ENCODE measurements around the gene PIEZO2.

Gene PIEZO2

GRCh38 chr18:11113046-11113548 lies 36.3 kb downstream of the PIEZO2 start:
- DNase-seq (ENCODE audit: low read depth, low spot score) = no peak

- no peak for DNase-seq (ENCODE audit: low read depth, low spot score)
These were observed 37.1 kb downstream of the PIEZO2 start for GRCh38 chr18:11112286-11112685.

- DNase-seq (ENCODE audit: low read depth, low spot score) = no peak
These were observed 38.9 kb downstream of the PIEZO2 start for GRCh38 chr18:11110509-11110908.

GRCh38 chr18:11108947-11109346 lies 40.4 kb downstream of the PIEZO2 start:
- DNase-seq (ENCODE audit: low read depth, low spot score) = no peak

GRCh38 chr18:11106894-11107293 lies 42.5 kb downstream of the PIEZO2 start:
- no peak for DNase-seq (ENCODE audit: low read depth, low spot score)

GRCh38 chr18:11105463-11105862 lies 43.9 kb downstream of the PIEZO2 start:
- no peak for DNase-seq (ENCODE audit: low read depth, low spot score)

- no peak for DNase-seq (ENCODE audit: low read depth, low spot score)
These were observed 45.1 kb downstream of the PIEZO2 start for GRCh38 chr18:11104307-11104706.

- no peak for DNase-seq (ENCODE audit: low read depth, low spot score)
These were observed 52.3 kb downstream of the PIEZO2 start for GRCh38 chr18:11096839-11097750.

- DNase-seq (ENCODE audit: low read depth, low spot score) = no peak
These were observed 53.0 kb downstream of the PIEZO2 start for GRCh38 chr18:11096411-11096810.

GRCh38 chr18:11095674-11096293 lies 53.6 kb downstream of the PIEZO2 start:
- DNase-seq (ENCODE audit: low read depth, low spot score) = no peak

- DNase-seq (ENCODE audit: low read depth, low spot score) = no peak
These were observed 54.2 kb downstream of the PIEZO2 start for GRCh38 chr18:11095211-11095610.

GRCh38 chr18:11091746-11092145 lies 57.6 kb downstream of the PIEZO2 start:
- DNase-seq (ENCODE audit: low read depth, low spot score) = no peak

- no peak for DNase-seq (ENCODE audit: low read depth, low spot score)
These were observed 59.2 kb downstream of the PIEZO2 start for GRCh38 chr18:11089931-11090715.

GRCh38 chr18:11081009-11081532 lies 68.3 kb downstream of the PIEZO2 start:
- no peak for DNase-seq (ENCODE audit: low read depth, low spot score)

- DNase-seq (ENCODE audit: low read depth, low spot score) = no peak
These were observed 70.9 kb downstream of the PIEZO2 start for GRCh38 chr18:11078491-11078890.

GRCh38 chr18:11077548-11078187 lies 71.7 kb downstream of the PIEZO2 start:
- DNase-seq (ENCODE audit: low read depth, low spot score) = no peak

GRCh38 chr18:11074889-11075288 lies 74.5 kb downstream of the PIEZO2 start:
- no peak for DNase-seq (ENCODE audit: low read depth, low spot score)

GRCh38 chr18:11073971-11074370 lies 75.4 kb downstream of the PIEZO2 start:
- no peak for DNase-seq (ENCODE audit: low read depth, low spot score)

- DNase-seq (ENCODE audit: low read depth, low spot score) = no peak
These were observed 76.7 kb downstream of the PIEZO2 start for GRCh38 chr18:11072632-11073031.

- DNase-seq (ENCODE audit: low read depth, low spot score) = no peak
These were observed 78.1 kb downstream of the PIEZO2 start for GRCh38 chr18:11071300-11071699.

GRCh38 chr18:11070593-11070992 lies 78.8 kb downstream of the PIEZO2 start:
- no peak for DNase-seq (ENCODE audit: low read depth, low spot score)

Data from activated naive CD8-positive, alpha-beta T cell treated with anti-CD3 and anti-CD28 coated beads, Interleukin-2, amount 50 U/mL, for 16 hours (primary cell).